Stimulated activated CD4-positive, alpha-beta T cell treated with anti-CD3 and anti-CD28 coated beads, Interleukin-4, amount 100 ng/mL, for 48 hours (primary cell): ENCODE data around the gene DPP8.
"Not testable (repeated sequence)": the region's sequence is repeated elsewhere in the genome, so short reads cannot be mapped to it uniquely, and the experiment has no call there.

Experiments
- DNase-seq, 2 donors: peaks; one replicate each; pipeline ENCODE4 v3.0.0-alpha.2; 2020; ENCODE audit warnings: low read depth in 2 of 2

The DPP8 gene

GRCh38 chr15:65516997-65517865, at the start of gene DPP8:
DPP8 (minus strand) TSS chr15:65517689; CDS start chr15:65512553, 5,136 bp downstream.
- peak; percentile 93 to 95 for DNase-seq

- DNase-seq: no peak
Observed at GRCh38 chr15:65561934-65562333, 44.4 kb upstream of the DPP8 start.

DNA sequence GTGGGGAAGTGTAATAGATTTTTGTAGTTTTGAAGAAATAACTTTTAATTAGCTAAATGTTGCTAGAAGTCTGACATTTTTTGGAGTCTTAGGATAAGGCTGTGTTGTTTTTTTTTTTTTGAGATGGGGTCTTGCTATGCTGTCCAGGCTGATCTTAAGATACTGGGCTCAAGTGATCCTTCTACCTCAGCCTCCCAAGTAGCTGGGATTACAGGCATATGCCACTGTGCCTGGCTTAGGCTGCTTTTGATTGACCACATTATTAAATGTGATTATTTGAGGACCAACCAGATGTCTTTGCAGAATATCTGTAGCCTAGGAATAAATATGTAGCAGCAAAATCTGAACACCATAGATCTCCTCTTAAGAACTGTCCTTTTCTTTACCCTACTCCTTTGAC, 42.5 kb upstream of the DPP8 start:
- no peak for DNase-seq

GRCh38 chr15:65558997-65559760, 41.7 kb upstream of the DPP8 start:
- DNase-seq: no peak

DNA sequence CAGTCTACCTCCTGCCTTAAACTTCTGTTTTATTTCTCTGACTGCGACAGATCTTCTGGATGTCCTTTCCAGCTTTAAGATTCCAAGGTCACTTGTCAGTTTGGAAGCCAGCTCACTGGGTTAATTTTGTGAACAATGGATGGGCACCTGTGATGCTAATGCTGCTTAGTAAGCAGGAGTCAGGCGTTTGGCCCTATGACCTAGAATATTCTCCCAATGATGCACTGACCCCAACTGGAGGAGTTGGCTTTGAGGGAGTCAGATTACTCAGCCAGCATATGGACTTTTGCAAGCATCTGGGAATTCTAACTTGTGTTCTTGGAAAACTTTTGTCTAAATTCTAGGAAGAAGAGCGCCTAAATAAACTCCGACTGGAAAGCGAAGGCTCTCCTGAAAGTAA, 40.8 kb upstream of the DPP8 start:
- DNase-seq: no peak

GRCh38 chr15:65556622-65557021, 39.1 kb upstream of the DPP8 start:
- DNase-seq: no peak

- no peak for DNase-seq
Observed at GRCh38 chr15:65553691-65554090, 36.2 kb upstream of the DPP8 start.

- DNase-seq: not testable (repeated sequence)
Observed at GRCh38 chr15:65552851-65553250, 35.4 kb upstream of the DPP8 start.

- DNase-seq: no peak
Observed at GRCh38 chr15:65551183-65551582, 33.7 kb upstream of the DPP8 start.

GRCh38 chr15:65550681-65551098, 33.2 kb upstream of the DPP8 start:
- DNase-seq: no peak

GRCh38 chr15:65549288-65549687, 31.8 kb upstream of the DPP8 start:
- not testable (repeated sequence) for DNase-seq

GRCh38 chr15:65547841-65548240, 30.4 kb upstream of the DPP8 start:
- DNase-seq: no peak

GRCh38 chr15:65541231-65541820, 23.8 kb upstream of the DPP8 start:
- no peak for DNase-seq

GRCh38 chr15:65540314-65540713, 22.8 kb upstream of the DPP8 start:
- DNase-seq: no peak

DNA sequence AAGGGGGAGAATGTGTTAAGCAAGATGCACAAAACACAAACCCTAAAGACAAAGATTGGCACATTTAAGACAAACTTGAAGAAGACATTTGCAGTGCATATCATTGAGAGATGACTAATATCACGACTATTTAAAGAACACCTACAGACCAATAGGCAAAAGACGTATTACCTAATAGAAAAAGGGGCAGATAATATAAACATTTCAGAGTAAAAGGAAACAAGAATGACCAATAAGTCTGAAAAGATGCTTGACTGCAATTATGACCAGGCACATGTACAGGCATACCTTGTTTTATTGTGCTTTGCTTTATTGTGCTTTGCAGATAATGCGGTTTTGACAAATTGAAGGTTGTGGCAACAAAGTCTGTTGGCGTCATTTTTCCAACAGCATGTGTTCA, 17.7 kb upstream of the DPP8 start:
- DNase-seq: no peak

- DNase-seq: no peak
Observed at GRCh38 chr15:65533057-65533756, 15.7 kb upstream of the DPP8 start.

DNA sequence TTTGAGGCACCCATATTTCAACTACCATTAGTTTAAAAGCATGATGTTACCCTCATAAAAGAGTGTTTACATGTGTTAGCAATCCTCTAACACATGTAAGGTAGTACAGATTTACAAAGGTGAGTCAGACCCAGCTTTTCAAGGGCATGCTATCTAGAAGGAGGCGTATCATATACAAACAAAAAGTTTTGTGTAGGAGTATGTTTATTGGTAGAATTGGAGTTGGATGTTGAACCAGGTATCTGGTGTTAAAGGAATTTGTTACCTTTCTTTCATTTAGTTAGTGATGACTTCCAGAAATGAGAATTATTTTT, 15.2 kb upstream of the DPP8 start:
- DNase-seq: no peak

GRCh38 chr15:65530318-65531111, 13.0 kb upstream of the DPP8 start, which contains the start of gene HACD3:
HACD3 (plus strand) TSS chr15:65530463; CDS start chr15:65530632, 169 bp downstream.
- peak; percentile 92 for DNase-seq

DNA sequence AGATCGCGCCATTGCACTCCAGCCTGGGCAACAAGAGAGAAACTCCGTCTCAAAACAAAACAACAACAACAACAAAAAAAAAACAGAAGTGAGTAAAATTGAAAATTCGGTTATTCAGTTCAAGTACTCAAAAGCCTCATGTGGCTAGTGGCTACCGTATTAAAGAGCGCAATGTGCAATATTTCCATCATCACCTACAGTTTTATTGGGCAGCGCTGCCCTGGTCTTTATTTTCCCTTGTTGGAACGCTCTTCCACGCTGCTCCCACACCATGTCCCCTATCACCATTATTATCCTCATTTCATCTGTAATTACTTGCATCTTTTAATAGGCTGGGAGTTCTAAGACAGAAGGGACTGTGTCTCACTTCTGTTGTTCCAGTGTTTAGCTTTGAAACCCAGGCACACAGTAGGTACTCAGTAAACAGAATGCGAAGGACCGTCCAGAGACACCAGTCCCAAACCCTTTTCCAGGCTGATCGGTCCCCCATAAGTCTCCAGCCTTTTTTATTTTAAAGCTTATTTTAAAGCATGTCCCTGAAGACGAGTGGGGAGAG, 12.4 kb upstream of the DPP8 start:
- no peak for DNase-seq

- no peak for DNase-seq
Observed at GRCh38 chr15:65528461-65529060, 11.1 kb upstream of the DPP8 start.
